ENCODE data around the gene NKAPD1.

- no peak for TF ChIP-seq CTCF (conservative IDR thresholded peaks at IDR 0.05; ENCODE audit: low read length)
- no peak for TF ChIP-seq EZH2phosphoT487 (IDR thresholded peaks at IDR 0.05; ENCODE audit: borderline replicate concordance)
Observed at GRCh38 chr11:112123129-112123528, 49.0 kb downstream of the NKAPD1 start.
